Measurements from ENCODE around the gene SHB.

DNA sequence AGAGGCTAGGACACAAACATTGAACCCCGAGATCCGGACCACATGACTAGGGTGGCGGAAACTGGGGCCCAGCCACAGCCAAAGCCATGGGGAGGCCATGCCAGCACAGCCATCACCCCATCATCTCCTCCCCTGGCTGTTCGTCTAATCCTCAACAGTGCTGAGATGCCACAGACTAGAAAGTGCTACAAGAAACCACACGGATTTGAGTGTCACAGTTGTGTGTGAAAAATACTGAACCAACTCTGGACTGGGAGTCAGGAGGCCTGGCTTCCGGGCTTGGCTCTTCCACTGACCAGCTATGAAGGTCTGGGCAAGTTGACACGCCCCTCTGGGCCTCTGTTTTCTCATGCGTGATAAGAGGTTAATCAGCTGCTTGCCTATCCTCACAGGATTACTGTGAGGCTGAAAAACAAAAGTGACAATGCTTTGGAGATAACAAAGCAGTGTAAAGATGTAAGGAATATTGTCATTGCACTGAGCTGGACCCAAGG, 38.8 kb upstream of the SHB start:
- TF ChIP-seq, protein P1, sequence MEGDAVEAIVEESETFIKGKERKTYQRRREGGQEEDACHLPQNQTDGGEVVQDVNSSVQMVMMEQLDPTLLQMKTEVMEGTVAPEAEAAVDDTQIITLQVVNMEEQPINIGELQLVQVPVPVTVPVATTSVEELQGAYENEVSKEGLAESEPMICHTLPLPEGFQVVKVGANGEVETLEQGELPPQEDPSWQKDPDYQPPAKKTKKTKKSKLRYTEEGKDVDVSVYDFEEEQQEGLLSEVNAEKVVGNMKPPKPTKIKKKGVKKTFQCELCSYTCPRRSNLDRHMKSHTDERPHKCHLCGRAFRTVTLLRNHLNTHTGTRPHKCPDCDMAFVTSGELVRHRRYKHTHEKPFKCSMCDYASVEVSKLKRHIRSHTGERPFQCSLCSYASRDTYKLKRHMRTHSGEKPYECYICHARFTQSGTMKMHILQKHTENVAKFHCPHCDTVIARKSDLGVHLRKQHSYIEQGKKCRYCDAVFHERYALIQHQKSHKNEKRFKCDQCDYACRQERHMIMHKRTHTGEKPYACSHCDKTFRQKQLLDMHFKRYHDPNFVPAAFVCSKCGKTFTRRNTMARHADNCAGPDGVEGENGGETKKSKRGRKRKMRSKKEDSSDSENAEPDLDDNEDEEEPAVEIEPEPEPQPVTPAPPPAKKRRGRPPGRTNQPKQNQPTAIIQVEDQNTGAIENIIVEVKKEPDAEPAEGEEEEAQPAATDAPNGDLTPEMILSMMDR (IDR thresholded peaks at IDR 0.05) = no peak
- TF ChIP-seq POLR2A (IDR thresholded peaks at IDR 0.05) = no peak

Data from body of pancreas (tissue), 4 donors.